Loucy (cell line): ENCODE results near the gene RHD.
"Not testable (repeated sequence)": the region's sequence is repeated elsewhere in the genome, so short reads cannot be mapped to it uniquely, and the experiment has no call there.

ENCODE experiments used
- CTCF ChIP-seq: fragments of 200-600 bp; sonication (generic); conservative IDR thresholded peaks from 2 replicates; pipeline ENCODE4 v1.5.1; 2014; ENCODE audit warnings: mild to moderate bottlenecking, antibody characterized with exemption, low read length
- EZH2phosphoT487 ChIP-seq: fragments of 200-600 bp; IDR thresholded peaks from 2 replicates; pipeline ENCODE4 v1.6.1; 2018; ENCODE audit warnings: antibody characterized with exemption, mild to moderate bottlenecking, moderate library complexity, borderline replicate concordance

- TF ChIP-seq EZH2phosphoT487, CTCF: not testable (repeated sequence)
Observed at GRCh38 chr1:25236261-25236660, 36.0 kb upstream of the RHD start.
